GM19328 (cell line): ENCODE results near the gene DNMT3B.

Experiments used
- ATAC-seq: cut with Tn5 transposase; IDR thresholded peaks from one replicate; pipeline ENCODE4 v1.9.1; 2021; ENCODE audit warnings: mild to moderate bottlenecking, moderate library complexity; ENCODE audit not compliant: unreplicated experiment

The DNMT3B gene

DNA sequence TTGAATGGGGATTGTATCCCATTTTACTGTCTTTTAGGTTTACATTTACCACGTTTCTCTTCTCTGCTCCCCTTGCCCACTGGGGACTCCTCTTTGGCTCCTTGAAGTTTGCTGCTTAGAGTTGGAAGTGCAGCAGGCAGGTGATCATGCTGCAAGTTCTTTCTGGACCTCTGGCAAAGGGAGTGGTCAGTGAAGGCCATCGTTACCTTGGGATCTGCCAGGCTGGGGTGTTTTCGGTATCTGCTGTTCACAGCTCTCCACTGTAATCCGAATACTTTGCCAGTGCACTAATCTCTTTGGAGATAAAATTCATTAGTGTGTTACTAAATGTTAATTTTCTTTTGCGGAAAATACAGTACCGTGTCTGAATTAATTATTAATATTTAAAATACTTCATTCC, 87.4 kb downstream of the DNMT3B start:
- ATAC-seq: no peak

DNA sequence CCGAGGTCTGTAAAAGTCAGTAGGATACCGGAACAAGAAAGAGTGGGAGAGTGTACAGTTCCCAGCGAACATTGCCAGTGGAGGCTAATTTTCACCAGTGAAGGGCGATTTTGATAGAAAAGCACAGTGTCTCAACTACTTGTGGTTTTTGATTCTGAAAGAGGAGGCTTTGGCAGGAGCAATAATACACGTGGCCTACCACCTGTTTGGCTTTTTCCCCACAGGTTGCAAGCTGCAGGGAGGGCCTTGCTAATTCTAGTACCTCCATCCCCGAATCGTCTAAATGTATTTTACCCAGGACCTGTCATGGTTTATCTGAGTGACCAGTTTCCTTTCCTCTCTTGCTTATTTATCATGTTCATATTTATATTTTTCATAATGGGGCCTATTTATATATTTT, 93.2 kb downstream of the DNMT3B start:
- no peak for ATAC-seq

DNA sequence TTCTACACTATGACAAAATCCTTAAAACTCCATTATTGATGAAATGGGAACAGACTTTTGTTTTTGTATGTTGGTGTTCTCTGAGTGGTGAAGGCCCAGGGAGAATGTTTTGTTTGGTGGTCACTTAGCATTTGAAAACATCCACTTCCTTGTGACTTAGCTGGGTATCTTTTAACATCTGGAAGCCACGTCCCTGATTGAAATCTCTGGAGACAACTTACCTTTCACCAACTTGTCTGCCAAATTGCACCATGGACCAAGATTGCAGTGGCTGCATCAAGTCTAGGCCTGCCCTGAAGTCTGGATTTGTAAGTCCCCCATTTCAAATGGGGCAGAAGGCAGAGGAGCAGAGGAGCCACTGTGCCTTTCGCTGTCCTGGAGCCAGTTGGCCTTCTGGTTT, 96.0 kb downstream of the DNMT3B start:
- ATAC-seq: no peak
